ENCODE data around the gene UBAP2.

The UBAP2 gene

DNA sequence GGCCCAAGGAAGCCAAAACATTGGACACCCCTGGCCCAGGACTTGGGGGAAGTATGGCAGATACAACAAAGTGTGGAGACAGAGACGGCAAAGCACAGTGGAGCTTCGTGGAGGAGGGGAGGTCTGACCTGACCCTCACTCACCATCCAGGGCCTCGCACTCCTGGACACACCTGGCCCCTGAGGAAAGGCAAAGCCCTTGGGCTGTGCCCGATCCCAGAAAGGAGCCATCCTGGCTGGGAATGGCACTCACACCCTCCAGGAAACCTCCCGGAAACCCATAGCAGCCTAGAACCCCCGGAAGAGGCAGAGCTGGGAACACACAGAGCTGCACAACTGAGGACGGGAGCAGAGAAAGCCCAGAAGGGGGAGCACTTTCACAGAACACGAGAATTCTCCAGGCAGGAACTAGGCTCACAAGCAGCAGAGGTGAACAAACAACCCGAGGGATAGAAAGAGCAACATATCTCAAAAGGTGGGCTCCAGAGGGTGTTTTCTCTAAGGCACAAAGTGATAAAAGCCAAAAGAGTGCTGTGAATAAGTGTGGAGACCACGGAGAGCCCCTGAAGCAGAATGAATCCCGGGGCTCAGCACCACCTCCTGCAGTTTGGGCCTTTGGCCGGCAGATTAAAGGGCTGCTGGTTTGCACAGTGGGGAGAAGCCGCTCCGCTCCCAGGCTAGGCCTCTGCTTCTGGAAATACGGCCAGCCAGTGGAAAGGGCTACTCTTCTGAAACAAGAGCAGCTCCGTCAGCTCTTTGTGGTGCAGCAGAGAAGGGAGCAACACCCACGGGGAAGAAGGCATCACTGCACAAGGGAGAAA, 123.5 kb downstream of the UBAP2 start:
- no peak for DNase-seq (ENCODE audit: low spot score)

DNA sequence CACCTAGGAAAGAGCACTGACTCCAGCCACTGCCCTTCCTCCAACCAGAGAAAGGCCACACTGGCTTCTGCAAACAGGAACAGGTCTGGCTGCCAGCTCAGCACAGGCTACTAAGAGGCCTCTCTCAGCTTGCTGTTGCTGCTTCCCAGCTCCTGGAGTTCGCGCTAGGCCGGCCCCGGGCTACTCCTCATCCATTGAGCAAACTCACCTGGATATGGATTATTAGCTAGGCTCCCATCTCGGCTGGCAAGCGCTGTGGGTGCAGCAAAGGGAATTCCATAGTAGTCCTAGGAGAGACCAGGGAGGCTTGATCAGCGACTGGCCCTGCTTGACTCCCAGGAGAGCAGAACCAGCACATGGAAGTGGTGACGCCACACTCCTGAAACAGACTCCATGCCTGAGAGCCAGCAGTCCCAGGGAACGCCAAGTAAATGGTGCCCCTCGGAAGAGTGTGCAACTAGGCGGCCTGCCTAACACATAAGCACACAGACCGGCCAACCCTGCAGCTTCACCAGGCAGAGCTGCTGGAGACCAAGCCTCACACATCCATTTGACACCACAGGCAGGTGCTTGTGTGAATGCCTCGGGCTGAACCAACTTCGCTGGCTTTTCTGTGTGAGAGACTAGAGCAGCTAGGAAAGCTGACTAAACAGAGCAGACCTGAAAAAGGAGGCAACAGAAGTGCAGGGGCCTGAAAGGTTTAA, 124.5 kb downstream of the UBAP2 start:
- H3K4me1 ChIP-seq (ENCODE audit: insufficient read depth, poor library complexity, severe bottlenecking) = no peaks in the 10 kb centered on the region
- TF ChIP-seq, protein P1, sequence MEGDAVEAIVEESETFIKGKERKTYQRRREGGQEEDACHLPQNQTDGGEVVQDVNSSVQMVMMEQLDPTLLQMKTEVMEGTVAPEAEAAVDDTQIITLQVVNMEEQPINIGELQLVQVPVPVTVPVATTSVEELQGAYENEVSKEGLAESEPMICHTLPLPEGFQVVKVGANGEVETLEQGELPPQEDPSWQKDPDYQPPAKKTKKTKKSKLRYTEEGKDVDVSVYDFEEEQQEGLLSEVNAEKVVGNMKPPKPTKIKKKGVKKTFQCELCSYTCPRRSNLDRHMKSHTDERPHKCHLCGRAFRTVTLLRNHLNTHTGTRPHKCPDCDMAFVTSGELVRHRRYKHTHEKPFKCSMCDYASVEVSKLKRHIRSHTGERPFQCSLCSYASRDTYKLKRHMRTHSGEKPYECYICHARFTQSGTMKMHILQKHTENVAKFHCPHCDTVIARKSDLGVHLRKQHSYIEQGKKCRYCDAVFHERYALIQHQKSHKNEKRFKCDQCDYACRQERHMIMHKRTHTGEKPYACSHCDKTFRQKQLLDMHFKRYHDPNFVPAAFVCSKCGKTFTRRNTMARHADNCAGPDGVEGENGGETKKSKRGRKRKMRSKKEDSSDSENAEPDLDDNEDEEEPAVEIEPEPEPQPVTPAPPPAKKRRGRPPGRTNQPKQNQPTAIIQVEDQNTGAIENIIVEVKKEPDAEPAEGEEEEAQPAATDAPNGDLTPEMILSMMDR (IDR thresholded peaks at IDR 0.05; ENCODE audit: poor library complexity, severe bottlenecking) = no peak
- no peaks in the 10 kb centered on the region for H3K27me3 ChIP-seq (ENCODE audit: insufficient read depth, poor library complexity, severe bottlenecking)
- DNase-seq (ENCODE audit: low spot score) (no peak), ATAC-seq (ENCODE audit: low read depth) (no peak)
- no peak overlapping the region for H3K4me3 ChIP-seq (ENCODE audit: severe bottlenecking)
- no peak overlapping the region for H3K27ac ChIP-seq (ENCODE audit: poor library complexity, severe bottlenecking)
- no peaks in the 10 kb centered on the region for H3K9me3 ChIP-seq (ENCODE audit: severe bottlenecking)
- H3K36me3 ChIP-seq (ENCODE audit: low read depth) = peaks cover 98% of the 10 kb centered on the region

More for the DNA sequence above, 123.5 kb downstream of the UBAP2 start:
- peak; percentile 37; the same call in 2 of the 3 replicates for ATAC-seq (ENCODE audit: low read depth)
- Histone ChIP-seq H3K27ac (ENCODE audit: poor library complexity, severe bottlenecking) (no peak overlapping the region), H3K9me3 (ENCODE audit: severe bottlenecking) (no peaks in the 10 kb centered on the region), H3K4me3 (ENCODE audit: severe bottlenecking) (no peak overlapping the region), H3K27me3 (ENCODE audit: insufficient read depth, poor library complexity, severe bottlenecking) (no peaks in the 10 kb centered on the region), H3K36me3 (ENCODE audit: low read depth) (peaks cover 100% of the 10 kb centered on the region), H3K4me1 (ENCODE audit: insufficient read depth, poor library complexity, severe bottlenecking) (no peaks in the 10 kb centered on the region)
- TF ChIP-seq, protein P1 (IDR thresholded peaks at IDR 0.05; ENCODE audit: poor library complexity, severe bottlenecking) = peak; percentile 58

GRCh38 chr9:33923079-33923478, 125.6 kb downstream of the UBAP2 start:
- no peak overlapping the region for H3K27ac ChIP-seq (ENCODE audit: poor library complexity, severe bottlenecking)
- H3K36me3 ChIP-seq (ENCODE audit: low read depth) = peaks cover 98% of the 10 kb centered on the region
- no peaks in the 10 kb centered on the region for H3K9me3 ChIP-seq (ENCODE audit: severe bottlenecking)
- no peak overlapping the region for H3K4me3 ChIP-seq (ENCODE audit: severe bottlenecking)
- no peak for DNase-seq (ENCODE audit: low spot score)
- ATAC-seq (ENCODE audit: low read depth) = no peak
- no peaks in the 10 kb centered on the region for H3K4me1 ChIP-seq (ENCODE audit: insufficient read depth, poor library complexity, severe bottlenecking)
- no peaks in the 10 kb centered on the region for H3K27me3 ChIP-seq (ENCODE audit: insufficient read depth, poor library complexity, severe bottlenecking)
- TF ChIP-seq, protein P1 (IDR thresholded peaks at IDR 0.05; ENCODE audit: poor library complexity, severe bottlenecking) = no peak

DNA sequence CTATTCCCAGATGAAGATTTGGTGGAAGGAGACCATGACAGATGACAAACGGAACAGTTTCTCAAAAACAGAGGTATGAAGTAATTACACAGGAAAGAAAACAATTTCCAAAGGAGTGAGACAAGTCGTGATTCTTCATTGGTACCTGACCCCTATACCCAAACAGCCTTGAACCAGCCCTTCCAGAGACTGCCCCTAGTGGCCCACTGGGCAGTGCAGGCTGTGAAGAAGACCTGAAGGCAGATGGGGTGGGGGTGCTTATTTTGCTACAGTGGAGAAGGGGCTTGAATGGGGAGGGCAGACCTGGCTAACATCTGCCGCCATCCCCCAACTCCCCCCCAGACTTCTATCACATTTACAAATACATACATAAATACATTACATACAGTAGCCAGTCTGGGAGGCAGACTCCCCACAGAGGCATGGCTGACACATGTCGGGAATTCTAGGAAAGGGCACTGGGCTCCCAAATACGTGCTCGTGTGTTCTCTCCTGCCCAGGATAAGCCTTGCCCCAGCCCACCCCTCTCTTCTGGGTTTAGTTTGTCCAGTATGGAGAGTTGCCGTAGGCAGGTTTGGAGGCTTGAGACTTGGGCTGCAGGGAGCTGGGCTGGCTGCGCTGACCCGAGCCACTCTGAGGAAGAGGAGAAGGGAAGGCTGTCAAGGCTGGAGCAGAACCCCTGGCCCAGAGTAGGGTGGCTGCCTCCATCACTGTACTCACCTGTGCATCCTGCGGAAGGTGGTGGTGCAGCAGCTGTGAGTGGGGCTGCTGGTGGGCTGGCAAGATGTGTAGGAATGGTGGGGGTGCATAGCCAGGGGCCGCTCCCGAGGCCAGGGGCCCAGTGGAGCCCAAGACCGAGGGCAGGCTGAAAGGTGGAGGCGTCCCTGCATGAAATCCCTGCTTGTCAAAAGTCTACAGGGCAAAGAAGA, 126.5 kb downstream of the UBAP2 start:
- peaks cover 98% of the 10 kb centered on the region for H3K36me3 ChIP-seq (ENCODE audit: low read depth)
- ATAC-seq (ENCODE audit: low read depth) (peak; percentile 35; the same call in 1 of the 3 replicates), DNase-seq (ENCODE audit: low spot score) (no peak)
- H3K27ac ChIP-seq (ENCODE audit: poor library complexity, severe bottlenecking) = no peak overlapping the region
- no peaks in the 10 kb centered on the region for H3K27me3 ChIP-seq (ENCODE audit: insufficient read depth, poor library complexity, severe bottlenecking)
- H3K9me3 ChIP-seq (ENCODE audit: severe bottlenecking) = no peaks in the 10 kb centered on the region
- H3K4me1 ChIP-seq (ENCODE audit: insufficient read depth, poor library complexity, severe bottlenecking) = no peaks in the 10 kb centered on the region
- TF ChIP-seq, protein P1 (IDR thresholded peaks at IDR 0.05; ENCODE audit: poor library complexity, severe bottlenecking) = peak; percentile 62
- H3K4me3 ChIP-seq (ENCODE audit: severe bottlenecking) = no peak overlapping the region

Data from RWPE2 (cell line).